Spleen (tissue), 11 donors: ENCODE results near the gene ZNF415. TPM values are rescaled to one million over a fixed set of nuclear protein-coding genes. Genes with fewer than 3 reads are reported as not detected.

Experiments
- DNase-seq: peaks from one replicate; pipeline ENCODE4 v3.0.0-alpha.2; 2020
- H3K27ac ChIP-seq, 8 donors: fragments of 200-600 bp; sonication (generic) in 7 of 8; 1 replicate in 4 of 8; 2 replicates in 4 of 8; pipeline versions ENCODE4 v1.5.0 to v1.8.0; 2016 to 2021; ENCODE audit warnings: inconsistent platforms in 4 of 8, mild to moderate bottlenecking in 4 of 8, moderate library complexity in 1 of 8
- H3K27me3 ChIP-seq, 7 donors: fragments of 200-600 bp; sonication (generic) in 6 of 7; replicated peaks in 1 of 7; 1 replicate in 4 of 7; 2 replicates in 3 of 7; pipeline versions ENCODE4 v1.5.0 to v1.8.0; 2016 to 2021; ENCODE audit warnings: inconsistent platforms in 3 of 7, mild to moderate bottlenecking in 1 of 7
- H3K36me3 ChIP-seq, 6 donors: fragments of 200-600 bp; sonication (generic) in 5 of 6; 1 replicate in 4 of 6; 2 replicates in 2 of 6; pipeline versions ENCODE4 v1.5.0 to v1.8.0; 2016 to 2021; ENCODE audit warnings: inconsistent platforms in 2 of 6
- H3K4me1 ChIP-seq, 6 donors: fragments of 200-600 bp; sonication (generic) in 5 of 6; 1 replicate in 3 of 6; 2 replicates in 3 of 6; pipeline versions ENCODE4 v1.5.0 to v1.8.0; 2016 to 2021; ENCODE audit warnings: inconsistent platforms in 3 of 6
- H3K4me3 ChIP-seq, 8 donors: fragments of 200-600 bp; sonication (generic) in 7 of 8; 1 replicate in 4 of 8; 2 replicates in 4 of 8; pipeline versions ENCODE4 v1.5.0 to v1.8.0; 2016 to 2021; ENCODE audit warnings: inconsistent platforms in 4 of 8, mild to moderate bottlenecking in 4 of 8, moderate library complexity in 2 of 8
- H3K9me3 ChIP-seq, 8 donors: fragments of 200-600 bp; sonication (generic) in 7 of 8; 1 replicate in 4 of 8; 2 replicates in 4 of 8; pipeline versions ENCODE4 v1.5.0 to v1.8.0; 2016 to 2021; ENCODE audit warnings: inconsistent platforms in 4 of 8
- POLR2A ChIP-seq, 3 donors: fragments of 450-650 bp; IDR thresholded peaks; one replicate each; pipeline ENCODE4 v1.5.1; 2017; ENCODE audit warnings: antibody characterized with exemption in 3 of 3, mild to moderate bottlenecking in 1 of 3
- POLR2AphosphoS5 ChIP-seq, 3 donors: sonication (generic); formaldehyde crosslinking; IDR thresholded peaks; one replicate each; pipeline ENCODE4 v1.5.1; 2017; ENCODE audit warnings: antibody characterized with exemption in 3 of 3
- WGBS, 5 donors: extraction: QIAGEN DNeasy Blood & Tissue Kit in 3 of 5; methylation state at CpG; one replicate each; pipeline versions ENCODE4 v1.1.5 to v1.1.7; 2013 to 2018; 5-methylcytosine and 5-hydroxymethylcytosine counted together
- intact Hi-C: fragments of 100-400 bp; cut with DNase I; formaldehyde crosslinking; loops from one replicate; pipeline ENCODE4 v1.15.0; 2023; ENCODE audit warnings: low total_unique reads
- polyA plus RNA-seq, 3 donors: library from polyadenylated mRNA; stranded (reverse); fragments of 200-250 nt; gene quantifications; one replicate each; pipeline ENCODE4 v1.2.1, GENCODE V29; 2013
- total RNA-seq, 7 donors: library from RNA; depleted of rRNA in 3 of 7; stranded (reverse); fragments of >200 nt in 3 of 7; fragmentation: NEBNext Ultra II Directional in 4 of 7; extraction: Animal tissue kit (Norgen Biotek cat#: 25700) in 4 of 7; gene quantifications; one replicate each; pipeline versions ENCODE4 v1.1.0 to v1.2.1, GENCODE V29; 2016 to 2021
- TF ChIP-seq, protein P1 (sequence below), 11 experiments: fragments of 200-600 bp in 7 of 11; fragments of 450-650 bp in 4 of 11; sonication (generic) in 4 of 11; IDR thresholded peaks in 8 of 11; conservative IDR thresholded peaks in 3 of 11; 1 replicate in 7 of 11; 2 replicates in 4 of 11; pipeline versions ENCODE4 v1.4.0 to v1.8.0; 2016 to 2021; ENCODE audit warnings: antibody characterized with exemption in 11 of 11, inconsistent platforms in 4 of 11, mild to moderate bottlenecking in 1 of 11
- donor health status: healthy with polysubstance abuse.
- donor health status: DM: no; HTN: no; CAD: no; lungs with moderate emphysema.
- donor health status: DM: no; HTN: no; CAD: no.
- donor health status: Bipolar disorder and iron deficiency.
- donor health status: healthy.
- donor health status: DM: no; HTN: no; CAD: no.
- donor health status: DM: yes; HTN: yes; CAD: no.

The ZNF415 gene
- total and polyA plus RNA-seq, 10 donors, result 2.8 to 17.0 (median 9.6) TPM

DNA sequence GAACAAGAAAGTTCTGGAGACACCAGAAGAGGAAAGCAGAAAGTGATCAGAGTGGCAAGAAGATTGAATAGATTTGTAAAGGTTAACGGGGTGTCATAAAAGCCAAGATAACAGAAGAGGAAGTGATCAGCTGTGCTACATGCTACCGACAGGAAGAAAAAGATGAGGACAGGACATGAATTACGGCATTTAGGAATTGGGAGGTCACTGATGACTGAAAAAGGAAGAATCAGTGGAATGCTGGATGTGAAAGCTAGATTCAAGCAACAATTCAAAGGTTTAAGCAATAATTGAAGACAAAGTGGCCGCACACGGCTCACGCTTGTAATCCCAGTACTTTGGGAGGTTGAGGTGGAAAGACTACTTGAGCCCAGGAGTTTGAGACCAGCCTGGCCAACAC, 44.6 kb downstream of the ZNF415 start:
- TF ChIP-seq POLR2AphosphoS5 (IDR thresholded peaks at IDR 0.05) (peak in 1 of 3 donors; percentile 57), POLR2A (IDR thresholded peaks at IDR 0.05) (no peak)
- TF ChIP-seq, protein P1, sequence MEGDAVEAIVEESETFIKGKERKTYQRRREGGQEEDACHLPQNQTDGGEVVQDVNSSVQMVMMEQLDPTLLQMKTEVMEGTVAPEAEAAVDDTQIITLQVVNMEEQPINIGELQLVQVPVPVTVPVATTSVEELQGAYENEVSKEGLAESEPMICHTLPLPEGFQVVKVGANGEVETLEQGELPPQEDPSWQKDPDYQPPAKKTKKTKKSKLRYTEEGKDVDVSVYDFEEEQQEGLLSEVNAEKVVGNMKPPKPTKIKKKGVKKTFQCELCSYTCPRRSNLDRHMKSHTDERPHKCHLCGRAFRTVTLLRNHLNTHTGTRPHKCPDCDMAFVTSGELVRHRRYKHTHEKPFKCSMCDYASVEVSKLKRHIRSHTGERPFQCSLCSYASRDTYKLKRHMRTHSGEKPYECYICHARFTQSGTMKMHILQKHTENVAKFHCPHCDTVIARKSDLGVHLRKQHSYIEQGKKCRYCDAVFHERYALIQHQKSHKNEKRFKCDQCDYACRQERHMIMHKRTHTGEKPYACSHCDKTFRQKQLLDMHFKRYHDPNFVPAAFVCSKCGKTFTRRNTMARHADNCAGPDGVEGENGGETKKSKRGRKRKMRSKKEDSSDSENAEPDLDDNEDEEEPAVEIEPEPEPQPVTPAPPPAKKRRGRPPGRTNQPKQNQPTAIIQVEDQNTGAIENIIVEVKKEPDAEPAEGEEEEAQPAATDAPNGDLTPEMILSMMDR (IDR thresholded peaks at IDR 0.05 in 8 of 11, conservative IDR thresholded peaks at IDR 0.05 in 3 of 11), result no peak
- H3K9me3 ChIP-seq, result peaks cover 0 to 15% (median 0%) of the 10 kb centered on the region in 8 donors
- intact Hi-C loops, result no loop called here
- H3K36me3 ChIP-seq, result peaks cover 2 to 100% (median 73%) of the 10 kb centered on the region in 6 donors
- 60 to 68% (median 62%) methylated on average over 6 of the region's 6 CpGs for WGBS, 5 donors
- H3K4me1 ChIP-seq, result peaks cover 0 to 67% (median 15%) of the 10 kb centered on the region in 6 donors
- peak overlapping the region; percentile 42 to 89 (median 76) for H3K27ac ChIP-seq
- H3K27me3 ChIP-seq, result no peaks in the 10 kb centered on the region
- H3K4me3 ChIP-seq, result no peak overlapping the region
- no peak for DNase-seq

DNA sequence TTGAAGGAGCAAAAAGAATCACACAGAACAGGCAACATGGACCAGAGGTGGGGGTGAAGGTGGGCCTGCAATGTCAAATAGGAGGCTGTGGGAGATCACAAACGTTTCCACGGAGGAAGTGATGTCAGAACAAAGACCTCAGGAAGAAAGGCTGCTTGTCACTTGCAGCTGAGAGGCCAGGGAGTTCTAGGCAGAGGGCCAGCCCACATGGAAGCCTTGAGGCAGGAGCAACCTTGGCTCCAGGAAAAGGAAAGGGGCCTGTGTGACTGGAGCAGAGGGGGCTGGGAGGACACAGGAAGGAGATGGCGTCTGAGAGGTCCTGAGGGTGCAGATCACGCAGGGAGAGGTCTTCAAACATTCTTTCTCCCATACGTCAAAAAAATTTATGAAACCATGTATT, 45.8 kb downstream of the ZNF415 start:
- peak; percentile 85 for DNase-seq
- Histone ChIP-seq H3K36me3 (peaks cover 7 to 100% (median 80%) of the 10 kb centered on the region in 6 donors), H3K4me3 (no peak overlapping the region), H3K27me3 (no peaks in the 10 kb centered on the region), H3K4me1 (peaks cover 0 to 60% (median 13%) of the 10 kb centered on the region in 6 donors), H3K9me3 (peaks cover 0 to 27% (median 7%) of the 10 kb centered on the region in 8 donors), H3K27ac (peak overlapping the region in 7 of 8 donors; percentile 64 to 89 (median 77))
- 21 to 55% (median 44%) methylated on average over 5 of the region's 5 CpGs for WGBS, 5 donors
- TF ChIP-seq, protein P1 (IDR thresholded peaks at IDR 0.05 in 8 of 11, conservative IDR thresholded peaks at IDR 0.05 in 3 of 11), result no peak
- TF ChIP-seq POLR2AphosphoS5 (IDR thresholded peaks at IDR 0.05), result peak in 2 of 3 donors; percentile 87 to 89
- intact Hi-C loops, result no loop called here

DNA sequence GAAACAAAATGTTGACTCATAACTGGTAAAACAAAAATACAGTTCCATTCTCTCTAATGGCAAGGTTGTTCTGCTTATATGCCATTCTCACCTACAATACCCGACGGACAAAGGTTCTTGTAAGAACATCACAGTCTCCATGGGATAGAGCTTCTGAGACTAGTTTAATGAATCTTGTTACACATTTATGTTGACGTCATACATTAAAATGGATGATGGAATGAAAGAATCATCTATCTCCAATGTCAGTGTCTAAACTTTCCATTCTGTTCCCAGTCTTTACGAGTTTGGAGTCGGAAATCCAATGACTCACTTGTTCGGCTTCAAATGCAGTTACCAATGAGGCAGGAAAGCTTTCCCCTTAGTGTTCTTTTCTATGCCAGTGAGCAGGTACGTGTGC, 47.2 kb downstream of the ZNF415 start:
- Histone ChIP-seq H3K27ac (peak overlapping the region in 5 of 8 donors; percentile 6 to 89 (median 78)), H3K4me1 (peaks cover 0 to 45% (median 7%) of the 10 kb centered on the region in 6 donors), H3K27me3 (no peaks in the 10 kb centered on the region), H3K4me3 (no peak overlapping the region), H3K36me3 (peaks cover 7 to 100% (median 73%) of the 10 kb centered on the region in 6 donors), H3K9me3 (peaks cover 0 to 41% (median 22%) of the 10 kb centered on the region in 8 donors)
- no peak for DNase-seq
- intact Hi-C loops, result no loop called here
- WGBS, 5 donors, result 94 to 100% (median 96%) methylated on average over 7 of the region's 7 CpGs
- TF ChIP-seq POLR2AphosphoS5 (IDR thresholded peaks at IDR 0.05) (no peak), POLR2A (IDR thresholded peaks at IDR 0.05) (no peak)
- TF ChIP-seq, protein P1 (IDR thresholded peaks at IDR 0.05 in 8 of 11, conservative IDR thresholded peaks at IDR 0.05 in 3 of 11), result no peak

DNA sequence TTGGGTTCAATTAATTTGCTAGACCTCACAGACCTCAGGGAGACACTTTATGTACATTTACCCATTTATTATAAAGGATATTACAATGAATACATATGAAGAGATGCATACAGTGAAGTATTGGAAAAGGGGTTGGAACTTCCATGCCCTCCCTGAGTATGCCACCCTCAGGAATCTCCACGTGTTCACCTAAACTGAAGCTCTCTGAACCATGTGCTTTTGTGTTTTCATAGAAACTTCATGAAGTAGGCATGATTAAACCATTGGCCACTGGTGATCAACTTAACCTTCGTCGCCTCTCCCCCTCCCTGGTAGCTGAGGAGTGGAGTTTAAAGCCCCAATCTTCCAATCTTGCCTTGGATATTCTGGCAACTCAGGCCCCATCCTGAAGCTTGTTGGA, 49.8 kb downstream of the ZNF415 start:
- H3K36me3 ChIP-seq, result peaks cover 7 to 100% (median 67%) of the 10 kb centered on the region in 6 donors
- no peak for DNase-seq

More for the DNA sequence above, 49.8 kb downstream of the ZNF415 start:
- no peaks in the 10 kb centered on the region for H3K27me3 ChIP-seq
- H3K4me3 ChIP-seq, result no peak overlapping the region
- WGBS, 5 donors, result 90 to 98% (median 96%) methylated on average over 3 of the region's 3 CpGs
- H3K27ac ChIP-seq, result peak overlapping the region in 2 of 8 donors; percentile 32 to 35
- no peak for TF ChIP-seq POLR2AphosphoS5 (IDR thresholded peaks at IDR 0.05)
- TF ChIP-seq, protein P1 (IDR thresholded peaks at IDR 0.05 in 8 of 11, conservative IDR thresholded peaks at IDR 0.05 in 3 of 11), result no peak
- H3K9me3 ChIP-seq, result peaks cover 0 to 67% (median 47%) of the 10 kb centered on the region in 8 donors
- intact Hi-C loops, result no loop called here
- peaks cover 0 to 38% (median 8%) of the 10 kb centered on the region in 6 donors for H3K4me1 ChIP-seq
